GM19035 (cell line): Measurements from ENCODE around the gene FSTL5.

Experiments used
- ATAC-seq: cut with Tn5 transposase; IDR thresholded peaks from one replicate; pipeline ENCODE4 v1.9.1; 2021; ENCODE audit not compliant: unreplicated experiment

Gene FSTL5

DNA sequence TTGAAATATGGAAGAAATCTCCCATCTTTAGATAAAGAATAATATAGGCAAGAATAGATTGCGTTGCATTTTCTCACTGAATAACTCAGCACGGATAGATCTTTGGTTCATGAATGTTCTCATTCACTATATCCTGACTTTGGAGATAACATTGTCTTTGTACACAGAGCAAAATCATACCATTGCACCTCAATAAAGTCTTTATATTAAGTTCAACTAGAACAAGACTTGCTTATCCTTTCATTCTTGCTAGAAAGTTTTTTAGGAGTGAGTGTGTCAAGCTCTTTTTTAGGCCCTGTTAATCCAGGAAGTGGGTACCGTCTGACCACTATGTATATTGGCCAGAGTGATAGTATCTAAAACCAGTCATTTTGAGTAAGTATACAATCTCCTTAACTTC, 658.7 kb downstream of the FSTL5 start:
- ATAC-seq, result no peak

DNA sequence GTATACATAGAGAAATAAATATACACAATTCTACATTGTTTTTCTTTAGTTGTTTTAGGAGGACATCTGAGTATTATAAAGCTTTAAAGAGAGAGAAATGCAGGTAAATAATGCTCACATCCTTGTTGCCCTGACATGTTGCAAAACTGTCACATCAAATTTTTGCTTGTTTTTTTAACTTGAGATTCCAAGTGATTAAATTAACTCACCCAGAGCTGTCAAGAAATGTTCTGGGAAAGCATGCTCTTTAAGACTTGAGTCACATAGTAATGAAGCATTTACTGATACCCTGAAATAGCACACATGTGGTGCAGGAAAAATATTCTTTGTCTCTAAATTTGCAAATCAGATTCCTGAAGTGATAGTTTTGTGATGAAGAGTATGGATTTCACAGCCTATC, 665.6 kb downstream of the FSTL5 start:
- ATAC-seq, result no peak

DNA sequence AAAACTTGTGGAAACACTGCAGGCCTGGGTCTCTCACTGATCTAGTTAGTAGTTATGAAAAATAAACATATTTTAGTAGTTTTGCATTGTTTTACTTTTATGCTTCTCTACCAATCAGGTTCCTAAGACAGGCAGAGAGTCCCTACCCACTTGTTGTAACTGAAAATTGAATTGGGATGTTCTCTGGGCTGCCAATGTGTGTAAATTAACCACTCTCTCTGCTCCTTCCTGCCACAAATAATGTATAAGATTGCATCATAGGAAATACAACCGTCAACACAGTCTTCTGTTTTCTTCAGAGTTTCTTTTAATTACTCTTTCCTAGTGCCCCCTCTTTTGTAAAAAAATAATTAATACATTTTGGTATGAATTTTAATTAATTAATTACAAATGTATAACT, 677.3 kb downstream of the FSTL5 start:
- no peak for ATAC-seq

DNA sequence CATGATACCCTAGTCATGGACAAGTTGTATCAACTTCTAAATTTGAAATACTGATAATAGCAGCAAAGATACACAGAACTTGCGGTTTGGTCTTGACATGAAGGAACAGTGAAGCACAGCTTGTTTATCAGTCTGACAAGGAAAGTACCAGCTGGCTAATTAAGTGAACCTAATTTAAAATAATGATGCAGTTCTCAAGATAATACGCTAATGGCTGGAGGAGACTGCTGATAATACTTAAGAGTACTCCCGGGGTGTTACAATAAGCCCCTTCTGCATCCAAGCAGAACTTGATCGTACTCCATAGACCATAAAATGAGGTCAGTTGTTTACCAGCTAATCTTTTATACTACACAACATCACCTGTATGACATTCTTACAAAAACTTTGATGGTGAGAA, 697.5 kb downstream of the FSTL5 start:
- no peak for ATAC-seq

DNA sequence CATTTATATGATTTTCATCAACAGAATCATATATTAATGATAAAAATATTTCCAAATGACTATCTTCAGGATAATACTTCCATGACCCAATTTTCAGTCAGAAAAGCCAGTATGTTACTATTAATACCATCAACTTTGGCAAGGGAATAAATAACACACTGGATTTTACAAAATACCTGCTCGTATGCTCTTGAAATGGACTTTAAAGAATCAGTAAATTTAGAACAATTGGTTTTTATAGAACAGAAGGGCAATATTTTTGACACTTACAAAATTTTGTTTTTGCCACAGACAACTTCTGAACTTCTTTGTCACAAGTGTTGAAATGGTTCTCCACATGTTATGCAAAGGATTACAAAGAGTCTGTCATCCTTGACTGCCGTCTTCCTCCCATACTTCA, 700.4 kb downstream of the FSTL5 start:
- ATAC-seq, result no peak

DNA sequence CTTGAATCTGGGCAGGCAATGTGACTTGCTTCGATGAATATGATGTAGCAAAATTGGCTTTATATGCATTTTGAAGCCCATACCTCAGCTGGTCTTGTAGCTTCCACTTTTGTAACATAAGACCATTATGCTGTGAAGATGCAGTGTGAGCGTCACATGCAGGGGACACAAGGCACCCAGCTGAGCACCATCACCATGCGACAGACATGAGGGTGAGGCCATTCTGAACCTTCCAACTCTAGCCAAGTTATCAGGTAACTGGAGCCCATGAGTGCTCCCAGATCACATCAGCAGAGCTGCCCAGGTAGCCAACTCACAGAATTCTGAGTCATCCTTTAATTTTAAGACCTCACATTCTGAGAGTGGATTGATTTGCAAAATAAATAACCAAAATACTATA, 705.9 kb downstream of the FSTL5 start:
- ATAC-seq, result no peak

DNA sequence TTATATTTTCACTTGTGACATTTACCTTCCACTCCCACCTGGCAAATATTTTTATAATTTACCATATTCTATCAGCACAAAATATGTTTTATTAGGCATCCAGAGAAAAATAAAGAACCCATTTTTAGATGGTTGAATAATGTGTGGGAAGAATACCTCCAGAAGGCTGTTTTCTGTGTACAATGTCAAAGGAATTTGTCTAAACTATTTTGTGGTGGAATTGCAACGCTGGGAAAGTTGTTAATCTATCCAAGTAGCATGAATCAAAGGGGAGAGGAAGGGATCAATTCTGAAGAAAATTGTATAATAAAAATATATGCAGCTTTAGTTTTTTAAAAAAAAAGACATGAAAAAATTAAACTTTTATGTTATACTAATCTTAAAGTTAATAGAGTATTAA, 706.5 kb downstream of the FSTL5 start:
- ATAC-seq, result no peak

DNA sequence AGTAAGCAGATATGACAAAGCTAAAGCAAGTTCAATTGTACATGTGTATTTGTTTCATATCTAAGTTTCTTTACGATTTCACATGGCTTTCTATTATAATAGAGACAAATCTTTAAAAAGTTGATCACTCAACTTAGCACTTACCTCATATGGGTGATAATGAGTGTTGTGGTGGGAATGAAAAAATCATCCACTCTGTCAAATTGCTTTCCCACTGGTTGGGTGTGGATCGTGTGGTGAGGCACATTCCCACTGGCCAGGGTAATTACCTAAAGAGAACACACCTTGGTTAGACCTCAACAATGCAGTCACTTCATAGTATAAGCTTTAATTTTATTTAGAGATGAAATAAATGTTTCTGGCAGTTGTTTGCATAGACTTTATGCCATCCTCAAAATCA, 708.9 kb downstream of the FSTL5 start:
- no peak for ATAC-seq

DNA sequence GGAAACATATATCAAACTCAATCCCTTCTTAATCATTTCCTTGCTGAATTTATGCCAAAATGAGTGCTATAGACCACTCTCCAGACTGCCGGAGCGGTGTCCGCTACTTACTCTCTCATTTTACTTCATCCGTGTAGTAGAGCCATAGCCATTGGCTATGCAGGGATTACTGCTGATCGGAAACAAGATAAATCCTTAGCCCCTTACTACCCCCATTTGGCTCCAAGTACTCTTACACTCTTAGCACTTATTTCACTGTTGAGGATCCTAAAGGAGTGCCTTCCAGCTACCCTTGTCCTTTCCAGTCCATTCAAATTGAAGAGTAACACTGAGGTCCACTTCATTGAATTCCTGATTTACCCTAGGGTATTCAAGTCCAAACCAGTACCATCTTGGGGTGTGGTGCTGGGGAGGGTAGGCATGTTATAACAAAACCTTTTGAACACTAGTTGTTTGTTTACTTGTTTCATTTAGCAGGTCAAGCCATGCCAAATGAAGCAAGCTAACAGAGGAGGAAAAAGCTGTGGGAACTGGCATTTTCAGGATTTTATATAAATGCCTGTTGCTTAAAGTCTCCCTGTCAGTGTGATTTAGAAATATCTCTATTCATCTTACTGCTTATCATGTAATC, 715.1 kb downstream of the FSTL5 start:
- no peak for ATAC-seq

DNA sequence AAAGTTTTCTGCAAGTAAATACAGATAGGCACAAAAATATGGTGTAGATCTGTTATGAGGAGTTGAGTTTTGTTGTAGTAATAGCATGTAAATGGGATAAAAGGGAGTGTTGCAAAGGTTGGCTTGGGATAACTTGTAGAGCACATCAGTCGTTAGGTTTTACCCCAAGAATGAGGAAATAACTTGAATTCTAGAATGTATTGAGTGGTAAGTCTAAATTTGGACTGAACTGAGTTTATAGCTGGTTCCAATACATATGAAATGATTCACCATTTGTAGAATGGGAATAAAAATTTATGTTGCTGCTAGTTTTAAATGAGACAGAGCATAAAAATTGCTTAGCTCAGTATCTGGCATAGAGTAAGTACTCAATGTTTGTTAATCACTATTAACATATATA, 719.2 kb downstream of the FSTL5 start:
- ATAC-seq, result no peak

DNA sequence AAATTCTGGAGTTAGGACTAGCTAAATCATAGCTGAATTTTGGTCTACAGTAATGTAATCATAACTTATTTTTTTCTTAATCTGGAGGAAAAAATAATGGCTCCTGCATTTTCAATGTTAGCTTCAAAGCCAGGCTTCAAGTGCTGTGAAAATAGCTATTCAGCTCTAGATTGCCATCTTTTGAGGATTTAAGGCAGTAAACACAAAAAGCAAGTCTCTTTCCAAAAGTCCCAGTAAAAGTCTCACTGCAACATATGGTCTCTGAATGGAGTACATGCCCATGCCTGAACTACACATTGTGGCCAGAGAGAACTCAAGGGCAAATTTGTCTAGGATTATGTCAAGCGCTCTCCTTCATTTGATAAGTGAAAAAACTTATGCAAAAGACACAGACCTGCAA, 720.9 kb downstream of the FSTL5 start:
- no peak for ATAC-seq

DNA sequence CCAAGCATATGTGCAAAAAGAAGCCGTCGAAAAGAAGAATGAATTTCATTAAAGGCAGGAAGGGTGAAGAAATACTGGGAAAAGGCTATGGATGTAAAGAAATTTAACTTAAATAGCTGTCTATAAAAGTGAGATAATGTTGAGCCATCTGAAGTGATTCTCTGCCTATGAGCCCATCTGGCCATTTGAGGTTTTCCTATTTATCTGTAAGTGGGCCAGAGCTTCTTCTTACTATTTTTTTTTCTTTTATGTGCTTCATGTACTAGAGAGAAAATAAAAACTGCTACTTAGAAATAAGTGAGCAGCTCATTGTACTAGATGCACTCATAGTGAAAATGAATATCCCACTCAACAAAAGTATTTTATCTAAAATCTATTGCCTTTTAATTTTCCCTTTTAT, 725.7 kb downstream of the FSTL5 start:
- no peak for ATAC-seq

DNA sequence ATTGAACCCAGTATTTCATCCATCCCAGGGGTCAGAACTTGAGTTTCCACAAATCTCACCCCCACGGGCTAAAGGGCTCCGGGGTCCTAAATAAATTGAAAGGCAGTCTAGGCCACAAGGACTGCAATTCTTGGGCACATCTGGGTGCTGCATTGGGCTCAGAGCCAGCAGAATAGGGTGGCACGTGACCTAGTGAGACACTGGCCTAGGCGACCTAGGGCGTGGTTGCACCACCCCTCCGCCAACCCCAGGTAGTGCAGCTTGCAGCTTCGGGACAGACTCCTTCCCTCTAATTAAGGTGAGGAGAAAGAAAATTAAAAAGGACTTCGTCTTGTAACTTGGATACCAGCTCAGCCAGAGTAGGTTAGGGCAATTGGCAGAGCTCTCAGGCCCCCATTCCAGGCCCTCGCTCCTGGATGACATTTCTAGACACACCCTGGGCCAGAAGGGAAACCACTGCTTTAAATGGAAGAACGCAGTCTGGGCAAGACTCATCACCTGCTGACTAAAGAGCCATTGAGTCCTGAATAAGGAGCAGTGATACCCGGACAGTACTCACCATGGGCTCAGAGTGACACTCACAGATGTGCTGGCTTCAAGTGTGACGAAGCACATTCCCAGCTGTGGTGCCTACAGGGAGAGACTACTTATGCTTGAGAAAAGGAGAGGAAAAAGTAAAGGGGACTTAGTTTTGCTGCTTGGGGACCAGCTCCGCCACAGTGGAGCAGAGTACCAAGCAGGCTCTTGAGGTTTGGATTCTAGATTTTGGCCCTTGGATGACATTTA, 735.4 kb downstream of the FSTL5 start:
- ATAC-seq, result no peak

DNA sequence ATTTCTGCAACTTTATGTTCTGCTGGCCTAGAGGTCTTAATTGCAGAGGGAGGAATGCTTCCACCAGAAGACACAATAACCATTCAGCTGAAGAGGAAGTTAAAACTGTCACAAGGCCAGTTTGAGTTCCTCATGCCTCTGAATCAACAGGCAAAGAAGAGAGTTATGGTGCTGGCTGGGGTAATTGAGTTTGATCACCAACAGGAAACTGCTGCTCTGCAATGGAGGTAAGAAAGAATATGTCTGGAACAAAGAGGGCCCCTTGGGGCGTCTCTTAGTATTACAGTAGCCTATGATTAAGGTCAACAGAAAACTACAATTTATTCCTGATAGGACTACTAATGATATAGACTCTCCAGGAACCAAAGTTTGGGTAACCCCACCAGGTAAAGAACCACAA, 744.0 kb downstream of the FSTL5 start:
- ATAC-seq, result no peak

DNA sequence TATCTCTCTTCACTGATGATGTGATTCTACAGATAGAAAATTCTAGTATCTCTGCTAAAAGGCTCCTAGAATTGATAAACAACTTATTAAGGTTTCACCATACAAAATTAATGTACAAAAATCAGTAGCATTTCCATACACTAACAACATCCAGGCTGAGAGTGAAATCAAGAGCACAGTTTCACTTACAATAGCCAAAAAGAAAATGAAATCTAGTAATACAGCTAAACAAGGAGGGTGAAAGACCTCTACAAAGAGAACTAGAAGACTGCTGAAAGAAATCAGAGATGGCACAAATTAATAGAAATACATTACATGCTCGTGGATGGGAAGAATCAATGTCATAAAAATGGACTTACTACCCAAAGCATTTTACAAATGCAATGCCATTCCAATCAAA, 751.9 kb downstream of the FSTL5 start:
- ATAC-seq, result no peak

DNA sequence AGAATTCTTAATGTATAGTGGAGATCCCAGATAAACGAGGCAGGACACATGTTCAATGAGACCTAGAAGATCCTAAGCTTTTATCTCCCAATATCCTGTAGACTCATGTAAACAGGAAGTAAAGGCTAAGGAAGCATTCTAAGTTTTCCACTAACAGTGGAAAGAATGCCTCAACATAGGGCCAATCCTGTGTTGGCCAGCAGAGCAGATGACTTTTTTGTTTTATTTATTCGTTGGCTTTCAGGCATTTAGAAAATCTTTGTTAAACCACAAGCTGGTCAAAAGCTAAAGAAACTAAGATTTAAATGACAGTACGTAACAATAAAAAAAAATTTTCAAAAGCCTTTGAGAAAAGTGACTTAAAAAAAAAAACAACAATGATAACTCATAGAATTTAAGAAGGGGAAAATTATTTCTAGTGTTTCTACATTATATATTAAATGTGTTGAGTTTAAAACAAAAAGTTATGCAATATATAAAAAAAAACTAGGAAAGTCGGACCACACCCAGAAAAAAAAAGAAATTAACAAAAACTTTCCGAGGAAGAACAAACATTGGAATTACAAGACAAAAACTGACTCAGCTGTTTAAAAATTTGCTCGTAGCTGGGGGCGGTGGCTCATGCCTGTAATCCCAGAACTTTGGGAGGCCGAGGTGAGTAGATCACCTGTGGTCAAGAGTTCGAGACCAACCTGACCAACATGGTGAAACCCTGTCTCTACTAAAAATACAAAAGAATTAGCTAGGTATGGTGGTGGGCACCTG, 759.3 kb downstream of the FSTL5 start:
- ATAC-seq, result no peak

DNA sequence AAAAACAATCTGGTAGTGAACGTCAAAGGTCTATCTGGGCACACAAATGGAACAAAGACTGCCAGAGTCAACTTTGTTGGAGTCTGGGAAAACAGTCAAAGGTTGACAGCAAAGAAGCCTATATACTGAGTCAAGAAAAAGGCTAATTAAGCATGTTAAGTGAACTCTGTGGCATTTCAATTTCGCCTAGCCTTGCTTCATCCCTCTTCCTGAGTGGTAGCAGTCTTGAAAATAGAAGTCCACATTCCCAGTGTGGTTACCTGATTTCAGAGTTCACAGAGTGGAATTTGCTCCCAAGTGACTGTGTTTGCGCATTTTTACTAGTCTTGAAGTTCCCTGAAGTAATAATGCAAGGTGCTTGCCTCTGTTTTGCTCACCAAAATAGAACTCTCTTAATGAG, 760.0 kb downstream of the FSTL5 start:
- ATAC-seq, result no peak

DNA sequence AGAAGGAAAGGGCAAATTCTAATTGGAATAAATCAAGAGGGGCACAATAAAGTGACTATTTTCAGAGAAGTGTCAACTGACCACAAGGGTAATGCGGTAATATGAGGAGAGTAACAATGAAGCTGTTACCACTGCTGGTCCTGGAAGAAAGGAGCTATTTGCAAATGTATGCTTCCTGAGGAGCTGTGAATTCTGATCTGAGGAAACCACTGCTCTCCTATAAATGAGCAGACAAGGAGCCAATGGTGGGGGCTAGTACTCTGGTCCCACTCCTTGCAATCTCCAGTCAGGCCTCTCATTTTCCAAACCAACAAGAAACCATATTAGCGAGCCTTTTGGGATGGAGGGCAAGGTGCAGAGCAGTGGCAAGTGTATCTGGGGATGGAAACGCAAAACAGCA, 770.2 kb downstream of the FSTL5 start:
- ATAC-seq, result no peak

DNA sequence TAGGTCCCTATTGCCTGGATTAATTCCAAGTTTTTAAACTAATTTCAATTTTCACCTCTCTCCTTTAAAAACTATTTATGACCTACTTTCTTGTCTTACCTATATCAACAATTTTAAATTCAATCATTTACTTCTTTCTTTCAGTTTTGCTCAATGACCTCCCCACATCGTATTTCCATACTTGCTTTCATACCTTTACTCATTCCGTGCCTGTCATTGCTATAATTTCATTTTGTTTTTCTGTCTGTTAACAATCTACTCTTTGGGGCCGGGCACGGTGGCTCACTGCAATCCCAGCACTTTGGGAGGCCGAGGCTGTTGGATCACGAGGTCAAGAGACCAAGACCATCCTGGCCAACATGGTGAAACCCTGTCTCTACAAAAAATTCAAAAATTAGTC, 781.1 kb downstream of the FSTL5 start:
- no peak for ATAC-seq

DNA sequence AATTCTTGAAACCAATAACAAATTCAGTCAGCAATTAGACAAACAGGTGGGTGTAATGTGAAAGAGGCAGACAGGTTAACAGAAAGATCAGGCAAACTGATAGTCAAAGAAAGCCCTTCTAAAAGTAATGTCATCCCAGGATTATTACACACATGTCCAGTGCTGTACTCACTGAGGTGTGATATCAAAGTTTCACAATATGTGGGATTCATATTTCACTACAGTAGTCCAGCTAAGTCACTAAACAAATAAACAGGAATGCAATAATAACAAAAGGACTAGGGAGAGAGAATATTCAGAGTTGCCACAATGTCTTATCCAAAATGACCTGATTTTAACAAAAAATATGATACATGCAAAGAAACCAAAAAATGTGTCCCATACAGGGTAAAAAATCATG, 787.5 kb downstream of the FSTL5 start:
- ATAC-seq, result no peak

DNA sequence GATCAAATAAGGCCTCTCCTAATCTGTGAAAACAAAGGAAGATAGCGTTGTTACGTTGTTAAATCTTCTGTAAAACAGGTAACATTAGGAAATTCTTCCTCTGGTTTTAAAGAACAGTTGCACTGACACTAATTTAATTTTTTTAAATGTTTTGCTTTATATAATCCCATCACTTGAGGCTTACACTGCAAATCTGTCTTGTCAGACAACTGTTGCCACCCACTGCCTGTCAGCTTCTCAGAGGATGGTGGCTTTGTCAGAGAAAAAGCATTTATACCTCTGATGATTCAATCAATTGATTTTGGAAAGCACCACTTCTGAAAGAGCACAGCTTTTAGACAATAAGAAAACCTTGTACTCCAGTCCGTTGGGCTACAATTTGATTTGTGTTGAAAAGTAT, 799.1 kb downstream of the FSTL5 start:
- ATAC-seq, result no peak

DNA sequence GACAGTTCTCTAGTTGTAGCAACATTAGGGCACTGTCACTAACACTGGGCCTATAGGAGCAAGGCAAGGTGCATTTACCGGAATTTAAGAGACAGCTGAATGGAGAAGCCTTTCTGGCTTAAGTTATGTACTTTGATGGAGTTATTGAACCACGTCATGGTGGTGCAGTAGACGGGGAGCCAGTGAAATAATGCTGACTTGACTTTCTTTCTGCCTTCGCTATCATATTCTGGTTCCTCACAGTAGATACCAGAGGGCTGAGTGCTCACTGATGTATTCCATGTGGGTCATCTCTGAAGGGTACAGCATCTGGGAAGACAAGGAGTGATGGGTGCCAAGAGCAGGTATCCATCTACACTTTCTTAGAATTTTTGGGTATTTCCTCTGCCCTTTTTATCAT, 802.8 kb downstream of the FSTL5 start:
- ATAC-seq, result no peak
